ENCODE data around the gene SLC17A7. TPM values are rescaled to one million over a fixed set of nuclear protein-coding genes. Genes with fewer than 3 reads are reported as not detected.

SLC17A7 gene
- total RNA-seq, 2 experiments from 2014 or later: 0.23 TPM; not detected in 1

DNA sequence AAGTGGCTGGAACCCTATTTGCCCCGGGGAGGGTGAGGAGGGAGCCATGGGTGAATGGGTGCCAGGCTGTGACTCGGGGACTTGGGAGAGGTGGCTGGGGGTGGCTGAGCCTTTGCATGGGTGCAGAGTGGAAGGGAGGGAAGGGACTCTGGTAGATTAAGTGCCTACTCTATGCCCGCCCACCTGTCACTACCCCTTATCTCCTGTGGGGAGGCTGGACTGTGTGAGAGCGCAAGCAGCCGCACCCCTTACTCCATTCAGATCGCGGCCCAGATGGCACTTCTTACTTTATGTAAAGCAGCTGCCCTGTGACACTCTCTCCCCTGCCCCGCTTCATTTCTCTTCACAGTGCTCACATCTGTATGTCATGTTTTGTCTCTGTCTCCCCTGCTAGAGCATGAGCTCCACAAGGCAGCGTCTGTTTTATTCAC is 50.4 kb downstream of the SLC17A7 start:
- ATAC-seq: no peak
- TF ChIP-seq, protein P1, sequence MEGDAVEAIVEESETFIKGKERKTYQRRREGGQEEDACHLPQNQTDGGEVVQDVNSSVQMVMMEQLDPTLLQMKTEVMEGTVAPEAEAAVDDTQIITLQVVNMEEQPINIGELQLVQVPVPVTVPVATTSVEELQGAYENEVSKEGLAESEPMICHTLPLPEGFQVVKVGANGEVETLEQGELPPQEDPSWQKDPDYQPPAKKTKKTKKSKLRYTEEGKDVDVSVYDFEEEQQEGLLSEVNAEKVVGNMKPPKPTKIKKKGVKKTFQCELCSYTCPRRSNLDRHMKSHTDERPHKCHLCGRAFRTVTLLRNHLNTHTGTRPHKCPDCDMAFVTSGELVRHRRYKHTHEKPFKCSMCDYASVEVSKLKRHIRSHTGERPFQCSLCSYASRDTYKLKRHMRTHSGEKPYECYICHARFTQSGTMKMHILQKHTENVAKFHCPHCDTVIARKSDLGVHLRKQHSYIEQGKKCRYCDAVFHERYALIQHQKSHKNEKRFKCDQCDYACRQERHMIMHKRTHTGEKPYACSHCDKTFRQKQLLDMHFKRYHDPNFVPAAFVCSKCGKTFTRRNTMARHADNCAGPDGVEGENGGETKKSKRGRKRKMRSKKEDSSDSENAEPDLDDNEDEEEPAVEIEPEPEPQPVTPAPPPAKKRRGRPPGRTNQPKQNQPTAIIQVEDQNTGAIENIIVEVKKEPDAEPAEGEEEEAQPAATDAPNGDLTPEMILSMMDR (IDR thresholded peaks at IDR 0.05): no peak
- ChIA-PET POLR2A (interaction anchor here (0.7 to 1.7 kb wide), 4 partner anchors 10 to 79 kb away, joined by 3 to 6 read pairs (median 3); no protein-coding TSS in a partner anchor), CTCF (interaction anchor here (0.6 to 2.5 kb wide), 28 partner anchors 8 to 180 kb away, joined by 3 to 17 read pairs (median 8); partner anchors contain the start of genes ALDH16A1, FLT3LG, GFY and PIH1D1)
- H3K9me3 Mint-ChIP-seq: no peaks in the 10 kb centered on the region
- peaks cover 10% of the 10 kb centered on the region for H3K4me1 Mint-ChIP-seq (ENCODE audit: low read depth)
- intact Hi-C loops (cut with micrococcal nuclease): loop anchor here (5.0 kb wide), 2 partner anchors 36 to 51 kb away; partner anchors contain the start of genes GFY and SLC17A7
- H3K27me3 Mint-ChIP-seq: no peaks in the 10 kb centered on the region
- no peak overlapping the region for H3K4me3 Mint-ChIP-seq
- H3K36me3 Mint-ChIP-seq (ENCODE audit: low read depth): no peaks in the 10 kb centered on the region
- no peak for DNase-seq
- no peak overlapping the region for H3K27ac Mint-ChIP-seq

GRCh38 chr19:49390131-49390928 is 51.0 kb downstream of the SLC17A7 start:
- ATAC-seq: no peak
- CTCF ChIA-PET: interaction anchor here (1.3 to 2.5 kb wide), 14 partner anchors 8 to 180 kb away, joined by 4 to 17 read pairs (median 12); partner anchors contain the start of genes FLT3LG and PIH1D1
- no peaks in the 10 kb centered on the region for H3K36me3 Mint-ChIP-seq (ENCODE audit: low read depth)
- TF ChIP-seq, protein P1 (IDR thresholded peaks at IDR 0.05): no peak
- POLR2A ChIA-PET: interaction anchor here (0.7 kb wide), 2 partner anchors 50 to 54 kb away, joined by 3 read pairs; no protein-coding TSS in a partner anchor
- no peaks in the 10 kb centered on the region for H3K9me3 Mint-ChIP-seq
- H3K4me1 Mint-ChIP-seq (ENCODE audit: low read depth): peaks cover 10% of the 10 kb centered on the region
- intact Hi-C loops (cut with micrococcal nuclease): loop anchor here (5.0 kb wide), 2 partner anchors 37 to 52 kb away; partner anchors contain the start of genes GFY and SLC17A7
- H3K27me3 Mint-ChIP-seq: no peaks in the 10 kb centered on the region
- H3K27ac Mint-ChIP-seq: no peak overlapping the region
- no peak for DNase-seq
- no peak overlapping the region for H3K4me3 Mint-ChIP-seq

DNA sequence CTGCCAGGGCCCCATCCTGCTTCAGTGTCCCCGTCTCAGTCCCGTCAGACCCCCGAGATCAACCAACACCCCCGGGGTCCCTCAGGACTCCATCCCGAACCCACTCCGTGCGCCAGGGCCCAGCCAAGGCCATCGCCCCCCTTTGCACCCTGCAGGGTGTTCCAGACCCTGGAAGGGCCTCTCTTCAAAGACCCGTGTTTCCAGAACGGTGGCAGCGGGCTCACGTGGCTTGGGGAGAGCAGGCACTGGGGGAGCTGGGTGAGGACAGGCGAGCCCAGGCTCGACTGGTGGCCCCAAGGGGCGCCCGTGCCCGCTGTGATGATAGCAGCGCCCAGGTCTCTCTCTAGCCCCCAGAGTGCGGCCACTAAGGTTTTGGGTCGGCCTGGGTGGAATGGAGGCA is 51.9 kb downstream of the SLC17A7 start:
- peaks cover 10% of the 10 kb centered on the region for H3K4me1 Mint-ChIP-seq (ENCODE audit: low read depth)
- no peaks in the 10 kb centered on the region for H3K9me3 Mint-ChIP-seq
- no peak overlapping the region for H3K27ac Mint-ChIP-seq
- H3K27me3 Mint-ChIP-seq: no peaks in the 10 kb centered on the region
- no peak overlapping the region for H3K4me3 Mint-ChIP-seq
- ATAC-seq (no peak), DNase-seq (no peak)
- POLR2A ChIA-PET: interaction anchor here (0.7 kb wide), 1 partner anchor 51 kb away, joined by 3 read pairs; no protein-coding TSS in a partner anchor
- TF ChIP-seq, protein P1 (IDR thresholded peaks at IDR 0.05): no peak
- intact Hi-C loops (cut with micrococcal nuclease): no loop called here
- H3K36me3 Mint-ChIP-seq (ENCODE audit: low read depth): no peaks in the 10 kb centered on the region
- CTCF ChIA-PET: interaction anchor here (1.3 kb wide), 1 partner anchor 81 kb away, joined by 4 read pairs; no protein-coding TSS in a partner anchor

DNA sequence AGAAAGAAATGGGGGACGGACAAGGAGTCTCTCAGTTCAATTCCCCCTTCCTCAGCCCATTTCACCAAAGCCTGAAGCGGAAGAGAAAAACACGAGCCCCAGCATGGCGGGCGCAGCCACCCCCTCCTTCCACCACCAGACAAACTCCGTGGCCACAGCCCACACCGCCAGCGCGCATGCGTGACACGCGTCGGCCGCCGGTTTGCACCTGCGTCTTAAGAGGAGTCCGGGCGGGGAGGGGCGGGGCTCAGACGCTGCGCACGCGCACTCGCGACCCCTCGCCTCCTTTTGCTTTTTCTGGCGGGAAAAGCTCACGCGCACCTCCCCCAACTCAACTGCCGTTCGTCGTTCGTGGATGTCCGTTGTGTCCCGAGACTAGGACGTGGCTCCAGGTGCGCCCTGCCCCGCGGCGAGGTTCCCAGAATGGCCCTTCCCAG is 53.4 kb downstream of the SLC17A7 start, which contains the start of gene KASH5:
Gene KASH5, plus strand, starts transcription at position 314 of the 437 bp plus-strand sequence. CDS start 2,635 bp downstream, outside the sequence.
- ATAC-seq: peak; percentile 43
- intact Hi-C loops (cut with micrococcal nuclease): no loop called here
- Mint-ChIP-seq H3K36me3 (ENCODE audit: low read depth) (no peaks in the 10 kb centered on the region), H3K27ac (peak within 1 kb of the TSS; percentile 57), H3K4me3 (peak within 1 kb of the TSS; percentile 34), H3K9me3 (no peaks in the 10 kb centered on the region), H3K27me3 (no peaks in the 10 kb centered on the region), H3K4me1 (ENCODE audit: low read depth) (peaks cover 10% of the 10 kb centered on the region)
- DNase-seq: peak; percentile 84
- TF ChIP-seq, protein P1 (IDR thresholded peaks at IDR 0.05): no peak
- CTCF ChIA-PET: no interaction called here
- POLR2A ChIA-PET: no interaction called here
